ENCODE results near the gene CCDC68. TPM values are rescaled to one million over a fixed set of nuclear protein-coding genes. Genes with fewer than 3 reads are reported as not detected.

CCDC68 gene
- total RNA-seq, 2 donors from 2014 or later, result 10.1 to 18.4 TPM

DNA sequence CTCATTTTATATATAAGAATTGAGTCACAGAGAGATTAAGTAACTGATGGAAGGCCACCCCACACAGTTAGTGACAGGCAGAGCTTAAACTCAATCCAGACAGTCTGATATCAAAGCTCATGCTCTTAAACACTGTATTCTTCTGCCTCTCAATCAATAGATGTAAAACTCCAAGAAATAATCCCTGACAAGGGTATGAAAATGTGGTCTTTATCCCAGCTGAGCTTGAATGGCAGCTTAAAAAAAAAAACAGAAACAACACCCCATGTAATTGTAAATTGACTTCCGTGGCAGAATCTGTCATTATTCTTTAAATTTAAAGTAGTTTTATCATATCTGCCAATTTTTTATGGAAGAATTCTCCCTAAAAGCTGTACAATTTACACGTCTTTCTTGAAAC, 70.9 kb downstream of the CCDC68 start:
- H3K9me3 ChIP-seq, result no peaks in the 10 kb centered on the region
- no peak overlapping the region for H3K4me3 ChIP-seq
- H3K4me1 ChIP-seq (ENCODE audit: control insufficient read depth in 1 of 2, low read depth in 2 of 2), result no peaks in the 10 kb centered on the region
- H3K36me3 ChIP-seq, result no peaks in the 10 kb centered on the region
- TF ChIP-seq, protein P1, sequence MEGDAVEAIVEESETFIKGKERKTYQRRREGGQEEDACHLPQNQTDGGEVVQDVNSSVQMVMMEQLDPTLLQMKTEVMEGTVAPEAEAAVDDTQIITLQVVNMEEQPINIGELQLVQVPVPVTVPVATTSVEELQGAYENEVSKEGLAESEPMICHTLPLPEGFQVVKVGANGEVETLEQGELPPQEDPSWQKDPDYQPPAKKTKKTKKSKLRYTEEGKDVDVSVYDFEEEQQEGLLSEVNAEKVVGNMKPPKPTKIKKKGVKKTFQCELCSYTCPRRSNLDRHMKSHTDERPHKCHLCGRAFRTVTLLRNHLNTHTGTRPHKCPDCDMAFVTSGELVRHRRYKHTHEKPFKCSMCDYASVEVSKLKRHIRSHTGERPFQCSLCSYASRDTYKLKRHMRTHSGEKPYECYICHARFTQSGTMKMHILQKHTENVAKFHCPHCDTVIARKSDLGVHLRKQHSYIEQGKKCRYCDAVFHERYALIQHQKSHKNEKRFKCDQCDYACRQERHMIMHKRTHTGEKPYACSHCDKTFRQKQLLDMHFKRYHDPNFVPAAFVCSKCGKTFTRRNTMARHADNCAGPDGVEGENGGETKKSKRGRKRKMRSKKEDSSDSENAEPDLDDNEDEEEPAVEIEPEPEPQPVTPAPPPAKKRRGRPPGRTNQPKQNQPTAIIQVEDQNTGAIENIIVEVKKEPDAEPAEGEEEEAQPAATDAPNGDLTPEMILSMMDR (IDR thresholded peaks at IDR 0.05), result no peak
- H3K27me3 ChIP-seq (replicated peaks; ENCODE audit: insufficient read depth), result no peaks in the 10 kb centered on the region
- no peak overlapping the region for H3K27ac ChIP-seq
- no peak for DNase-seq (ENCODE audit: low spot score)
- no peak for ATAC-seq (ENCODE audit: insufficient number of reproducible peaks, low FRiP score, low read depth)

DNA sequence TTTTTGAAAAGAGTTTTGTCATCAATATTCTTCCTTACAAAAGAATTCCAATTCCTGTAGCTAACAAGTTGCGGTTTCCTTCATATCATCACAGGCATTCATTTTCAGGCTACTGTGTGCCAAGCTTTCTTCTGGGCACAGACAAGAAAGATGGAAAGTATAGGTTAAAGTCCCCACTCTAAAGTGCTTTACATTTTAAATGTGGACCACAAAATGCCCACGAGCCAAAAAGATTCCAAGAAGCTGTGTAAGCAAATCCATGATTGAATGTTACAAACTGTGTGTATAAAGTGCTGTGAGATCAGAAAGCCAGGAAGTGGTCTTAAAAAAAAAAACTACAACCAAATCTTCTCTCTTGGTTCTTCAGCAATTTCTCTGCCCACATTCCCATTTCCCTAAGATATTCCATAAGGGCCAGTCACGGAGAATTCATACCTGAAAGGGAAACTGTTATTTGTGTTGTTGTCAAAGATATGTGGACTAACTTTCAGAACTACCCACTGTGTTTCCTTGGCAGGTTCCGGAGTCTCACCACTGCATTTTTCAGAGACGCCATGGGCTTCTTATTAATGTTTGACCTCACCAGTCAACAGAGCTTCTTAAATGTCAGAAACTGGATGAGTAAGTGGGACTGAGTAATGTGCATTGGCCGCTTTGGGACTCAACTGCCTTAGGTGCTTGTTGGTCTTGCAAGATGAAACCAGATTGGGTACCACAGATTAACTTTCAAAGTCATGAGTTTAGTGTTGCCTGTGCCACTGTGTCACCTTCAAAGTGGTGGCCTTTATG, 75.3 kb downstream of the CCDC68 start:
- TF ChIP-seq, protein P1 (IDR thresholded peaks at IDR 0.05), result no peak

DNA sequence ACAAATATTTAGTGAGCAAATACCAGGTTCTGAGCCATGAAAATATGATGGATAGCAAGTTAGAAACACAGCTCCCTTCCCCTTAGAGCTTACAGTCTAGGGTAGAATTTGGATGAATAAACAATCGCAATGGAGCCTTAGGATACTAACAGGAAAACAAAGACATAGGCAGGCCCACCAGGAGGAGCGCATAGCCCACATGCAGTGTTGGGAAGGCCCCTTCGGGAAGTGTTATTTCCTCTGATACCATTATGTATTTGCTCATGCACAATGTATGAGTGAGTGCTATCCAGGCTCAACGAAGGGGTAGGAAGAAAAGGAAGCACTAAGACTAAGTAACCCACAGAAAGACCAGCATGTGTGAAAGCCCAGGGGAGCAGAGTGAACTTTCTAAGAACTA, 76.9 kb downstream of the CCDC68 start:
- Histone ChIP-seq H3K27me3 (replicated peaks; ENCODE audit: insufficient read depth) (no peaks in the 10 kb centered on the region), H3K4me3 (no peak overlapping the region), H3K27ac (no peak overlapping the region), H3K9me3 (no peaks in the 10 kb centered on the region), H3K36me3 (no peaks in the 10 kb centered on the region), H3K4me1 (ENCODE audit: control insufficient read depth in 1 of 2, low read depth in 2 of 2) (no peaks in the 10 kb centered on the region)
- ATAC-seq (ENCODE audit: insufficient number of reproducible peaks, low FRiP score, low read depth) (no peak), DNase-seq (ENCODE audit: low spot score) (no peak)
- TF ChIP-seq, protein P1 (IDR thresholded peaks at IDR 0.05), result no peak

More for the DNA sequence above, 75.3 kb downstream of the CCDC68 start:
- Histone ChIP-seq H3K4me3 (no peak overlapping the region), H3K27ac (no peak overlapping the region), H3K36me3 (no peaks in the 10 kb centered on the region), H3K27me3 (replicated peaks; ENCODE audit: insufficient read depth) (no peaks in the 10 kb centered on the region), H3K4me1 (ENCODE audit: control insufficient read depth in 1 of 2, low read depth in 2 of 2) (no peaks in the 10 kb centered on the region), H3K9me3 (no peaks in the 10 kb centered on the region)
- DNase-seq (ENCODE audit: low spot score) (no peak), ATAC-seq (ENCODE audit: insufficient number of reproducible peaks, low FRiP score, low read depth) (no peak)

DNA sequence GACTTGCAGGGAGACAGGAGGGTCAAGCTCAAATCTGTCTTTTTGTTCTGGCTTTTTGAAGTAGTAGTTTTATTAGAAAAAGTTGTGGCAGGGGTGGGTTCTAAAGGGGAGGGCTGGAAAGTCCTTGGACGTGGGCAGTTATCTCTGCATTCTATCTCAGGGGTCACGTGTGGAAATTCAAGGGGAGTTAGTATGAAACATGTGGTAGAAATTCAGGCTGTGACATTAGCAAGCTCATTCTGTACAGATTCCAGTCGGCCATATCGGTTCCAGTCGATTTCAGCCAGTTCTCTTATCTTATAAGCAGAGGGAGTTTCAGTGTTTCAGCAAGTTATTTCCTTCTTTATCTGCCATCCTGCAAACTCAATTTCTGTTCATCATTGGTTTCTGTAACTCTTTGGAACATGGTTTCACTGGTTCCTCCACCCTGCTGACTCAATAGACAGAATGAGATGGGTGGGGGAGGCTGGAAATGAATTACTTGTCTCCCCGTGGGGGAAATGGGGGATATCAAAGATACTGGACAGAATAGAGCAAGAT, 78.0 kb downstream of the CCDC68 start:
- ATAC-seq (ENCODE audit: insufficient number of reproducible peaks, low FRiP score, low read depth) (no peak), DNase-seq (ENCODE audit: low spot score) (no peak)
- TF ChIP-seq, protein P1 (IDR thresholded peaks at IDR 0.05), result no peak
- Histone ChIP-seq H3K36me3 (no peaks in the 10 kb centered on the region), H3K27me3 (replicated peaks; ENCODE audit: insufficient read depth) (no peaks in the 10 kb centered on the region), H3K4me3 (no peak overlapping the region), H3K4me1 (ENCODE audit: control insufficient read depth in 1 of 2, low read depth in 2 of 2) (no peaks in the 10 kb centered on the region), H3K9me3 (no peaks in the 10 kb centered on the region), H3K27ac (no peak overlapping the region)

DNA sequence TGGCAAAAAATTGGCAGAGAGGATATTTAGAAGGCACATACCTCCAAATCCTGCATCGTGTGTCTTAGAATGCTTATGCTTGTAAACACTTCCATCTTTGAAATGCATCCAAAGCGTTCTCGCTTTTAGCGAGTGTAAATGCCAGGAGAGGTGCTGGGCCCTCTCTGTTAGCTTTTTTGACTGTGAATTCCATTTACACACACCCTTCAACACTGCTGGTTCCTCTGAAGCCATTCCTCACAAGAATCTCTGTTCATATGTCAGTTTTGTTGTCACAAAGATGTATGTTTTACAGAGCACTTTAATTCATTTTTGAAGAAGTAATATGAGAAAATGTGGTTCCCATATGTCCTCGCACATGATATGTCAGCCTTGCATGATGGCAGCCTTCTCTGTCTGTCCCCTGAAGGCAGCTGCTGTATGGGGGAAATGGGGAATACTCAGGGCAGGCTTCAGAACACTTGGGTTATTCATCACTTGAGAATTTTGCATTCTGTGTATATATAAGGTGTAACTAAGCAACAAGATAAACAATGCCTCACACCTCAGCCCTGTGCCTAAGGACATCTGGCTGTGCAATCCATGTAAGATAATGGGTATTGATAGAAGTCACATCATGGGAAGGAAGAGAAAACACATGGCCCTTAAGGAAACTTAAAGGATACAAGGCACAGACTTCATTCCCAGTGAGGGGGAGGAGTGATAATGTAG, 78.7 kb downstream of the CCDC68 start:
- no peaks in the 10 kb centered on the region for H3K27me3 ChIP-seq (replicated peaks; ENCODE audit: insufficient read depth)
- no peak for ATAC-seq (ENCODE audit: insufficient number of reproducible peaks, low FRiP score, low read depth)

More for the DNA sequence above, 78.7 kb downstream of the CCDC68 start:
- no peak for DNase-seq (ENCODE audit: low spot score)
- Histone ChIP-seq H3K27ac (no peak overlapping the region), H3K4me1 (ENCODE audit: control insufficient read depth in 1 of 2, low read depth in 2 of 2) (no peaks in the 10 kb centered on the region), H3K4me3 (no peak overlapping the region), H3K9me3 (no peaks in the 10 kb centered on the region), H3K36me3 (no peaks in the 10 kb centered on the region)
- TF ChIP-seq, protein P1 (IDR thresholded peaks at IDR 0.05), result no peak

Data from thoracic aorta (tissue), 2 donors.